Loucy (cell line): ENCODE data around the gene TTC7B.

Experiments
- CTCF ChIP-seq: fragments of 200-600 bp; sonication (generic); conservative IDR thresholded peaks from 2 replicates; pipeline ENCODE4 v1.5.1; 2014; ENCODE audit warnings: mild to moderate bottlenecking, antibody characterized with exemption, low read length
- EZH2phosphoT487 ChIP-seq: fragments of 200-600 bp; IDR thresholded peaks from 2 replicates; pipeline ENCODE4 v1.6.1; 2018; ENCODE audit warnings: antibody characterized with exemption, mild to moderate bottlenecking, moderate library complexity, borderline replicate concordance

GRCh38 chr14:90864741-90865140 is 48.5 kb upstream of the TTC7B start:
- TF ChIP-seq CTCF (no peak), EZH2phosphoT487 (no peak)
